ENCODE data around the gene NUS1. TPM values are rescaled to one million over a fixed set of nuclear protein-coding genes. Genes with fewer than 3 reads are reported as not detected.

Gene NUS1
- total and polyA plus RNA-seq, 10 of the 15 experiments (the other 5 are each of a cell fraction or from before 2014, with no cell fraction given): 16.7 to 46.5 (median 22.1) TPM

DNA sequence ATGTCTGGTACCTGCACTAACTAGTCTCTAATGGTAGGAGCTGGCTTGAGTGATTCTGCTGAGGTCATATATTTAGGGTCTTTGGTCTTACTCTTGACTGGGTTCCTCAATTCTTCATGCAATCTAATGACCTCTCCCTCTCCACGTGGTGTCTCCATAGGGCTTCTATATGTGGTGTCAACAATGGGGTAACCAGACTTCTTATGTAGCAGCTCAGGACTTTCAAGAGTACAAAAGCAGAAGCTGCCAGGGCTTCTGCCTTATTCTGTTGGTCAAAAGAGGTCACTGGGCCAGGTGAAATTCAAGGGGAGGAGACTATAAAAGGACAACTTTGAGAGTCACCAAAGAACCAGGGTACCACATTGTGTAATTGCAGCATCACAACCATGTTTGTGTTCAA, 54.3 kb downstream of the NUS1 start:
- SMC1A ChIA-PET (ENCODE audit: uncharacterized antibody, unreplicated experiment): no interaction called here
- Histone ChIP-seq H3K27me3 (replicated peaks in 1 of 2; ENCODE audit: control insufficient read depth in 2 of 2, insufficient read depth in 2 of 2, low read length in 1 of 2) (no peaks in the 10 kb centered on the region), H2AFZ (ENCODE audit: control insufficient read depth, low read depth, low read length) (no peak overlapping the region), H3K4me2 (ENCODE audit: control insufficient read depth, insufficient read depth) (no peak overlapping the region), H3K4me1 (ENCODE audit: control insufficient read depth, insufficient read depth, low read length) (no peaks in the 10 kb centered on the region), H3K36me3 (ENCODE audit: control insufficient read depth in 2 of 2, insufficient read depth in 2 of 2, low read length in 1 of 2) (no peaks in the 10 kb centered on the region), H3K9me3 (replicated peaks; ENCODE audit: control insufficient read depth, insufficient read depth, low read length) (no peaks in the 10 kb centered on the region), H3K9ac (ENCODE audit: control insufficient read depth, insufficient read depth, low read length) (no peak overlapping the region), H4K20me1 (ENCODE audit: control insufficient read depth, insufficient read depth) (no peaks in the 10 kb centered on the region), H3K4me3 (no peak overlapping the region), H3K27ac (ENCODE audit: control insufficient read depth, insufficient read depth) (no peak overlapping the region), H3K79me2 (ENCODE audit: control insufficient read depth, insufficient read depth, low read length) (no peaks in the 10 kb centered on the region)
- no peak for FAIRE-seq
- TF ChIP-seq, protein P1, sequence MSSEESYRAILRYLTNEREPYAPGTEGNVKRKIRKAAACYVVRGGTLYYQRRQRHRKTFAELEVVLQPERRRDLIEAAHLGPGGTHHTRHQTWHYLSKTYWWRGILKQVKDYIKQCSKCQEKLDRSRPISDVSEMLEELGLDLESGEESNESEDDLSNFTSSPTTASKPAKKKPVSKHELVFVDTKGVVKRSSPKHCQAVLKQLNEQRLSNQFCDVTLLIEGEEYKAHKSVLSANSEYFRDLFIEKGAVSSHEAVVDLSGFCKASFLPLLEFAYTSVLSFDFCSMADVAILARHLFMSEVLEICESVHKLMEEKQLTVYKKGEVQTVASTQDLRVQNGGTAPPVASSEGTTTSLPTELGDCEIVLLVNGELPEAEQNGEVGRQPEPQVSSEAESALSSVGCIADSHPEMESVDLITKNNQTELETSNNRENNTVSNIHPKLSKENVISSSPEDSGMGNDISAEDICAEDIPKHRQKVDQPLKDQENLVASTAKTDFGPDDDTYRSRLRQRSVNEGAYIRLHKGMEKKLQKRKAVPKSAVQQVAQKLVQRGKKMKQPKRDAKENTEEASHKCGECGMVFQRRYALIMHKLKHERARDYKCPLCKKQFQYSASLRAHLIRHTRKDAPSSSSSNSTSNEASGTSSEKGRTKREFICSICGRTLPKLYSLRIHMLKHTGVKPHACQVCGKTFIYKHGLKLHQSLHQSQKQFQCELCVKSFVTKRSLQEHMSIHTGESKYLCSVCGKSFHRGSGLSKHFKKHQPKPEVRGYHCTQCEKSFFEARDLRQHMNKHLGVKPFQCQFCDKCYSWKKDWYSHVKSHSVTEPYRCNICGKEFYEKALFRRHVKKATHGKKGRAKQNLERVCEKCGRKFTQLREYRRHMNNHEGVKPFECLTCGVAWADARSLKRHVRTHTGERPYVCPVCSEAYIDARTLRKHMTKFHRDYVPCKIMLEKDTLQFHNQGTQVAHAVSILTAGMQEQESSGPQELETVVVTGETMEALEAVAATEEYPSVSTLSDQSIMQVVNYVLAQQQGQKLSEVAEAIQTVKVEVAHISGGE (CRISPR knock-in tag; IDR thresholded peaks at IDR 0.05): no peak
- TF ChIP-seq KAT2A (conservative IDR thresholded peaks at IDR 0.05; ENCODE audit: control insufficient read depth, low read depth, low read length) (no peak), RAD21 (IDR thresholded peaks at IDR 0.05; ENCODE audit: insufficient read depth, low read depth, low read length) (0 out of 2 replicates have a peak, but pooled peaks have one; percentile 10), GABPA (IDR thresholded peaks at IDR 0.05; ENCODE audit: low read depth) (no peak)
- in situ Hi-C loops (cut with MboI): no loop called here
- intact Hi-C loops (cut with micrococcal nuclease; ENCODE audit: unreplicated experiment): no loop called here
- RAD21 ChIA-PET (ENCODE audit: unreplicated experiment): no interaction called here
- POLR2A ChIA-PET: no interaction called here
- CTCF ChIA-PET: interaction anchor here (1.0 kb wide), 1 partner anchor 677 kb away, joined by 3 read pairs; no protein-coding TSS in a partner anchor
- no peak for DNase-seq (ENCODE audit: low read depth, low spot score)
- WGBS (ENCODE audit: insufficient coverage, insufficient replicate concordance, low lambda C conversion rate, missing lambda C conversion rate): 0% methylated on average over 1 of the region's 1 CpG
- no TSS peak for BruUV-seq (replicated peaks)
- no peak; the same call in 2 of the 3 replicates for ATAC-seq
